Medulla oblongata (tissue), 1 donor: Measurements from ENCODE around the gene SNX13.

Experiments
- DNase-seq: peaks from one replicate; pipeline ENCODE4 v3.0.0-alpha.2; 2015; ENCODE audit errors: extremely low spot score

The SNX13 gene, protein sequence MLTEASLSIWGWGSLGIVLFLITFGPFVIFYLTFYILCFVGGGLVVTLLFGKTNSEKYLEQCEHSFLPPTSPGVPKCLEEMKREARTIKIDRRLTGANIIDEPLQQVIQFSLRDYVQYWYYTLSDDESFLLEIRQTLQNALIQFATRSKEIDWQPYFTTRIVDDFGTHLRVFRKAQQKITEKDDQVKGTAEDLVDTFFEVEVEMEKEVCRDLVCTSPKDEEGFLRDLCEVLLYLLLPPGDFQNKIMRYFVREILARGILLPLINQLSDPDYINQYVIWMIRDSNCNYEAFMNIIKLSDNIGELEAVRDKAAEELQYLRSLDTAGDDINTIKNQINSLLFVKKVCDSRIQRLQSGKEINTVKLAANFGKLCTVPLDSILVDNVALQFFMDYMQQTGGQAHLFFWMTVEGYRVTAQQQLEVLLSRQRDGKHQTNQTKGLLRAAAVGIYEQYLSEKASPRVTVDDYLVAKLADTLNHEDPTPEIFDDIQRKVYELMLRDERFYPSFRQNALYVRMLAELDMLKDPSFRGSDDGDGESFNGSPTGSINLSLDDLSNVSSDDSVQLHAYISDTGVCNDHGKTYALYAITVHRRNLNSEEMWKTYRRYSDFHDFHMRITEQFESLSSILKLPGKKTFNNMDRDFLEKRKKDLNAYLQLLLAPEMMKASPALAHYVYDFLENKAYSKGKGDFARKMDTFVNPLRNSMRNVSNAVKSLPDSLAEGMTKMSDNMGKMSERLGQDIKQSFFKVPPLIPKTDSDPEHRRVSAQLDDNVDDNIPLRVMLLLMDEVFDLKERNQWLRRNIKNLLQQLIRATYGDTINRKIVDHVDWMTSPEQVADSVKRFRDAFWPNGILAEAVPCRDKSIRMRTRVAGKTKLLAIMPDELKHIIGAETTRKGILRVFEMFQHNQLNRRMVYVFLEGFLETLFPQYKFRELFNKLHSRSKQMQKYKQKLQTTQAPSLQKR

DNA sequence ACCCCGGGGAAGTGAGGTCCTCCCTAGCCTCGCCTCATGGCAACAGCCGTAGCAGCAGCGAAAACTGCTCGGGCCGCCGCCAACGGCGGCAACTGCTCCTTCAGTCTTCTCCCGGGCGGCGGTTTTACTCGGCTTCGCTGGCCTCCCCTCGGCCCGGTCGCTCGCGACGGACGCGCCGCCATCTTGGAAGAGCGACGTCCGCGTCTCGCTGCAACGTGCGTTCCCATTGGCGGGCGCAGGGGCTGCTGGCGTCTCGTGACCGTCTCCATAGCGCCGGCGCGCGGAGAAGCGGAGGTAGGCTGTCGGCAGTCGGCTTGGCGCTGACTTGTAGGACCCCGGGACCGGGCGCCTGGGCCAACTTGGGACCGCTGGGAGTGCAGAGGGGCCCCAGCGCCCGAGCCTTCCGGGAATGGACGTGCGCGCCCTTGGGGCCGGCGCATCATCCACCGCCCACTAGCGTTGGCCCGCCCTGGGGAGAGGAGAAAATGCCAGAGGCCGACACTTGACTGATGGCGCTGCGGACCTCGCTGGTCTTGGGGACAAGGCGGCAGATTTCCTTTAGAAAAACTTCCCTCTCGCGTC lies at the start of gene SNX13:
TSS of gene SNX13 (minus strand) at position 193 of the 582 bp plus-strand sequence. CDS start 199 bp downstream, outside the sequence.
- DNase-seq, result peak; percentile 93

DNA sequence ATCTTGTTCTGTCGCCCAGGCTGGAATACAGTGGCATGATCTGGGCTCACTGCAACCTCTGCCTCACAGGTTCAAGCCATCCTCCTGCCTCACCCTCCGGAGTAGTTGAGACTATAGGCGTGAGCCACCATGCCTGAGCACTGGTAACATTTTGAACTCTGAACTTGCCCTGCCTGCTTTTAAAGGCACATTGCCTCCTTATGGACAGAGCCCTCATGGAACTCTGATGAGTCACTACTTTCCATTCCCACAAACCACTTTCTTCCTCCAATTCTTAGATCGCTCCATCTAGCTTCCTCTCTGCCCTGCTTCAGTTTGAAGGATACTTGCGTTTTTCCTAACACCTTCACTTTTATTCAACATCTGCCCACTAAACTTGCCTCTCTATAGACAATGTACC lies 49.3 kb upstream of the SNX13 start:
- DNase-seq, result no peak

DNA sequence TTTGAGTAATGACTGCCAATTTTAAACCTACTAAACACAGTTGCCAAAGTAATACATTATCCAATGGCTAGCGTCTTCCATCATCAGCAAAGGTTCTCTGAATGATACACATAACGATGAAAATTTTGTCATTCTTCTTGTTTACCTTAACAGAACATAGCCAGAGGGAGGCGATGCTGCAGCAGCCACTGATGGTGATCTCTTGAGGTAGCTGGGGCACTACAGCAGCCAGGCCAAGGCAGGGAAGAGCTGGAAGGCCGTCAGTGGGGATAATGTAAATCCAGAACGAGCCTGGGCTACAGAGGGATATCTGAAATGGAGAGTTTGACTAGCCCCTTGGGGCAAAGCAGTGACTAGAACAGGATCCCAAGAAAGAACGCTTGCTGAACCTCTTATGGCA lies 48.6 kb upstream of the SNX13 start:
- no peak for DNase-seq

DNA sequence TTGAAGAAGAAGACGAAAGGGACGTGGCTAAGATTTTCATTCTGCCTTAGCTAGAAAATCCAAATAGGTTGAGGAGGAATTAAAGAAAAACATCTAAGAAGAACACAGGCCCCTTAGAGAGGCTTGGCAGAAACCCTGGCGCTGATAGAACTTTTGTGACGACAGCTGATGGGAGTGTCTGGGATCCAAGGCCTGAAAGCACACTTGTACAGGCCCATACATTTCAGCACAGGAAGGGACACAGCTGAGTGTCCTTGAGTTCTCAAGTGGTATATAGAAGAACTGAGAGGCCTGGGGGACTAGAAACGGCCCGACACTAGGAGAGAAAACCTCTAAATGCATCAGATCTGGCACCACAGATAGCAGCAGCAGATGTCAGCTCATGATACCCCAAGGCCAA lies 47.8 kb upstream of the SNX13 start:
- DNase-seq, result no peak

DNA sequence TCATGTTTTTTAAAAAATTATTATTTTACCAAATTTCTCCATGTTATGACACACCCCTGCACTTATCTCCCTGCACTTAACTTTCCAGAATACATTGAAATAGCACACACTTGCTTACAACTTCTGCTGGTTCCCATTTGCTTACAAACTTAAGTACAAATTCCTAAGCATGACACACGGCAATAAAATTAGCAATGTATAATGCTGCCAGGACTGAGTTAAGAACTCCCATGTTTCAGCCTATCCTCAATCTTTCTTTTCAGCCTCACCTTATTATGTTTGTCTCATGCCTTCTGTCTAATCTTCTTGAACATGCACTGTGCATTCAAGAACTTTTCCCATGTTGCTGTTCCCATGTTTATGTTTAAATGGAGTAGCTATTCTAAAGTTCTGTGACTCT lies 46.6 kb upstream of the SNX13 start:
- no peak for DNase-seq

DNA sequence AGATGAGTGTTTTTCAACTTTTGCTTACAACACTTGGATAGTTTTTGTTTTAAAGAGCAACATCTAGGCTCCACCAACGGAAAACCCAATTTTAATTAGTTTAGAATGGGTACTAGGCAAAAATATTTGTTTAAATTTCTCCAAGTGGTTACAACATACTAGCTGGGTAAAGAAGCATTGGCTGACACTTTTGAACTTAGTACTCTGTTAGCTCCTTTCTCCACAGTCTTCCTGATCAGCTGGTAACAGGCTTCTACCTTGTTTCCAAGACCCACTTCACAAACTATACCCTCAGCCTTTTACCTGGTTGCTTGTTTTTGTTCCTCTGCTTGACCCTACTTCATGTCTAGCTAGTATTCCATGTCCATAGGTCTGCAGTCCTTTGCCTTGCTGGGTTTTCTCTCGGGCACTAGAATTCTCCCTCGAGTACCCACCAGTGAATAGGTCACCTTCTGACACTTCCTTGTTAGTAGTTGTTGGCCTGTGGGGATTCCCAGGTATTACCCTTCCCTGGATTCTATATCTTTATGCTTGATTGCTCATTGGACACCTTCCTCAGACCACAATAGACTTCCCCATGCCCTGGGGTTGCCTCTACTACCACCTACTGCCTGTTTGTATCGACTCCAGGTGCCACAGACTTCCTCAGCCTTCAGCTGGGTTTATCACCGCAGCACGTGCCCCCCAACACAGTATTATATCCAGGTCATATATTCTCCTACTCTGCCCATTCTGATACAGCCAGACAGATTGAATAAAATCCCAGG lies 45.4 kb upstream of the SNX13 start:
- no peak for DNase-seq

DNA sequence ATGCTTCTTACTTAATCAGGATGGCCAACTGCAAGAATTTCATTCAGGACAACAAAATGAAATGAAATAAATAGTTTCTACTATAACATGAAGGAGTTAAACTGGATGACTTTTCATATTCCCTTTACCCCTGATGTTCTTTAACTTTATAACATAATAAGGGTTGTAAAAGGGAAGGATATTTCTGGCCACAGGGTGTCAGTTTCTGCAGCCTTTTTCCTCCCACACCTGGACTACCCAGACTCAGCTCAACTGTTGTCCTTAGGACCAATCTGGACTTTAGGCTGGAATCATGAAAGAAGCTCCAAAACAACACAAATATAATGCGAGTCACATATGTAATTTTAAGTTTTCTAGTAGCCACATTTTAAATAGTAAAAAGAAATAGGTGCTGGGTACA lies 44.0 kb upstream of the SNX13 start:
- DNase-seq, result no peak

DNA sequence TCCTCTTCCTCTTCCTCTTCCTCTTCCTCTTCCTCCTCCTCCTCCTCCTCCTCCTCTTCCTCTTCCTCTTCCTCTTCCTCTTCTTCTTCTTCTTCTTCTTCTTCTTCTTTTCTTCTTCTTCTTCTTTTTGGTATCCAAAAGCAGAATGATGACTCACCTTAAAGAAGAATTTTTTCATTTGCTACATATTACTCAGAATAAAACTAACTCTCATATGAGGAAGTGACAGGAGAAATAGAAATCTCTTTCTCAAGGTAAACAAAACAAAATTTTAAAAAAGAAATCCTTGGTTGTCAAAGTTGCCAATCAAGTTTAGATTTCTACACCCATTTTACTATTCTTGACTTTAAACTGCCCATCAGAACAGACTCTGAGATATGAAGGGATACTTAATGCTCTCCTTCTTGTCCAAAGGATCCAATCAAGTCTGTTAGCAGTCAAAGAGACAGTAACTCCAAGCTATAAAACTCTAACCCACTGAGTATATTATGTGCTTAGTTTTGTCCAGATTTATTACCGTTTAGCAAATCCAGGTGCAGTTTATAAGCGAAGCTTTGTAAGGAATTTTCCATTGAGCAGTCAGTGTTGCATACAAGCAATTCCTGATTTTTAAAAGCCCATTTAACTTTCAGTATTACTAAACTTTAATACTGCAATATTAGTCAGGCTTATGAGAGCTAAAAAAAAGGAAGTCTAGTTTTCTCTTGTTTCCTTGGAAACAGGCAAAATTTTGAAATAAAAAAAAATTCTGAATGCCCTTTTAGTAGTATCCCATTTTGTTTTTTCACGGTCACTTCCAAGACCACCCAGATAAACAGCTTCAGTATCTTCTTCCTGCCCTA lies 43.1 kb upstream of the SNX13 start:
- no peak for DNase-seq

DNA sequence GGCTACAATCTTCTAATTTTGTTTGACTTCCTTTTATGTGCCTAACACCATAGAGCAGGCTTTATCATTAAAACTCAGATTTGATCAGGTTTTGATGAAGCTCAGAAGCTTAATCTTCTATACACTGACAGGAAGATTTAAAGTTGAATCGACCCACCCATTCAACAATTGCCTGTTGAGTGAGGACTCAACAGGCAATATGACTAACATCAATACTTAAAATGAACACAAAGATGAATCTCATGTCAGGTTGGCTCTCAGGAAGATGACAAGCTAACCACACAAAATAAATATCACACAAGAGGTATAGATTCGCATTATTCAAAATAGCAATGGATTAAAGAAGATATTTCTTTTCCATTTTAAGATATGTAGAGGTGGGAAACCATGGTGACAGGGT lies 36.7 kb upstream of the SNX13 start:
- no peak for DNase-seq

DNA sequence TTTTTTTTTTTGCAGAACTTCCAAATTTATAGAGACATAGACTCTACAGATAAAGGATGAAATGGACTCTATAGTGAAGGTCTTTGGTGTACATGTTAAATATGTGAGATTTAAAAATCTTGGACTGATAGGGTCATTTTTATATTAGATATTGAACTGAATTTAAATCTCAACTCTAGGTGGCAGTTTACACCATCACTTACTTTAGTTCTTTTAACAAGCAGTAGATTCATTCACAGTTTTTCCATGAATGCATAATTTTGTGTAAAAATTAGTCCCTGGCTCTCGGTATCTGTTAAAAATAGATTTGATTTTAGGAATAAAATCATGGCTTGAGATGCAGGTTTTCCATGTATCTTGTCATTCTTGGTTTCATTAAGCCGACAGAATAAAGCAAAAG lies 31.1 kb upstream of the SNX13 start:
- DNase-seq, result no peak

DNA sequence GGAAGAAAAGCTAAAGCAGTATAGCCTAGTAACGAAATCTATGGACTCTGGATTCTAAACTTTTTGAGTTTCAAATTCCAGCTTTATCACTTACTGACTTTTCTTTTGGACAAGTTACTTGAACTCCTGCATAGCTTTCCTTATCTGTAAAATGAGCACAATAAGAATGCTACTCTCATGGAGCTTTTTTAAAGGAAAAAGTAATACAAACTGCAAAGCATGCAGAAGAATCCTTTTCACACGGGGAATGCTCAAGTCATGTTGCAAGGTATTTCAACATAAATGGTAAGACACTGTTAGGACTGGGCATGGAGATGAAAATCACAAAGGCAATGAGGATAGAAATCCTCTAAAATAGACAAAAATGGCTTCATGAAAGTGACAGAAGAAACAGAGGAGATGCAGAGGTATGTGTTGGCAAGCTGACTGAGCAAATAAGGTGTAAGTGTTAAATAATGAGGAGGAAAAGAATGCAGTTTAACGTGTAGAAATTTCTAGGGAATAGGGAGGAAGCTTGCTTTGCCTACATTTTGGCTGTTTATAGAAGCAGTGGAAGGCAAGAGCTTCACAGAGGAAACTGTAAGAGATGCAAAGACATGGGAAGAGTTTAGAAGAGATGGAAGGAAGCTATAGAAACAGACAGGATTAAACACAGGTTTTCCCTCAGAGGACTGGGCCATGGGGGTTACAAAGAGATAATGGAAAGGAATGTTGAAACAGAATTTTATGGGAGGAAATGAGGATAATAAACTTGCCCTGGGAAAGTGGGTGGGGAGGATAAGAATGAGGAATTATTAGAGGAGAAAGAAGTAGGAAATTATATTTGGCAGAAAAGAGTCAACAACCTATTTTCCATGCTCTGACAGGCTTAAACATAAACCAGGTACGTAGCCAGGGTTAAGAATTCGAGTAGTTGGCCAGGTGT lies 28.8 kb upstream of the SNX13 start:
- DNase-seq, result no peak

DNA sequence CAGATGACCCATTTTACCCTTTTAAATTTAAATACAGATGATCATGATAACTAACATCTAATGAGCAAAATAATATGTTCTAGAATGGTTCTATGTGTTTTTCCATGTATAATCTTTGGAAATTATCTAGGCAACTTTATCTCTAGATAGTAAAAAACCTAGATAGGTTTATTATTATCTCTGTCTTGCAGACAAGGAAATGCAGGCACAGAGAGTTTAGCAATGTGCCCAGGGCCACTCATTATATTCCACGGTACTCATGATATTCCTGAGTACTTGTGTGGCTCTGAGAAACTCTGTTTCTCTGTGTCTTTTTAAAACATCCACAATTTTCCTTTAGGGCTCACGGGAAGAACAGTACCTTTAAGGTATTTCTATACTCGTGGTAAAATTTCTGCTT lies 26.4 kb upstream of the SNX13 start:
- no peak for DNase-seq

DNA sequence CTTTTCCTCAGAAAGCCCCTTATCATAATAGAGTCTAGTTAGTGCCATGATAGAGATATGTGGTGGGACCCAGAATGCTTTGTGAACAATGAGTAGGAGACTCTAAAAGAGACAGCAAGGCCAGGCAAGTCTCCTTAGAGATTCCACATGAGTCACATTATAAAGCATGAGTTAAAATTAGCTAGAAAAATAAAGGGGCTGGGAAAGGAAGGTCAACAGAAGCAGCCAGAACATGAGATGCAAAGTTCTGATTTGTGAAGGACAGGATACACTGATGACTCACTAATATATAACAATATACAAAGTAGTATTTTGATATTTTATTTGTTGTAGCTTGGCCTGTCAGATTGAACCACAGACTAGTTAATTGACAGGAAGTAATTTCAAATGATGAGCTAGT lies 25.3 kb upstream of the SNX13 start:
- DNase-seq, result no peak

DNA sequence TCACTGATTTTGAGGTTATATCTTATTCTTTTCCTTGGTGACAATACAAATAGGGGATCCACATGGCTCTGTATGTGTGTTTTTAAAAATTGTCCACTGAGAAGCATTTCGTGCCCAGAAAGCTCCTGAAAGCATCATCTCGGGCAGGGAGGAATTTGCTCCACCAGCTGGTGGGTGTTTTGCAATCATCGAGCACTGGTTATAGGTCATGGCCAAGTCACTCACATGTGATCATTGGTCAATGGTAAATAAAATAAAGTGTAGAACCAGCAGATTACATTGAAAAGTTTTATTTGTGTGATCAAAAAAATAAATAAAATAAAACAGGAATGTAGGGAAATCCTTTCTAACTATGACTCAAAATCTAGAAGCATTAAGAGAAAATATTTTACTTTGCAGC lies 23.0 kb upstream of the SNX13 start:
- no peak for DNase-seq

DNA sequence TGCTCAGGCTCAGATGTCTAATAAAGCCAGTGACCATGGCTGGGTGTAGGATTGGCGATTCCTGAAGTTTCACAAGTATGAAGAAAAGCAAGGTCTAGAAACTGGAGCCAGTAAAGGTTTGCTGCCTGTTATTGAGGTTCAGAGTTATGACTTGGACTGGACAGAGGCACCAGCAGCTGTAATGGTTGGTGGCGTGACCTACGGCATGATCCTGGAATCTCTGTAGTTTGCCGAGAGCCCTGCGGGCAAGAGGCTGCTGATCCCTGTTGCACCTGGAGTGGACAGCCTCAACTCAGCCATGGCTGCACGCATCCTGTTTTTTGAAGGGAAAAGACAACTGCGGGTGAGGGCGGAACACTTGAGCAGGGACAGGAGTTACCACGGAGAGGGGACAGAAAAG lies 22.4 kb upstream of the SNX13 start:
- no peak for DNase-seq

DNA sequence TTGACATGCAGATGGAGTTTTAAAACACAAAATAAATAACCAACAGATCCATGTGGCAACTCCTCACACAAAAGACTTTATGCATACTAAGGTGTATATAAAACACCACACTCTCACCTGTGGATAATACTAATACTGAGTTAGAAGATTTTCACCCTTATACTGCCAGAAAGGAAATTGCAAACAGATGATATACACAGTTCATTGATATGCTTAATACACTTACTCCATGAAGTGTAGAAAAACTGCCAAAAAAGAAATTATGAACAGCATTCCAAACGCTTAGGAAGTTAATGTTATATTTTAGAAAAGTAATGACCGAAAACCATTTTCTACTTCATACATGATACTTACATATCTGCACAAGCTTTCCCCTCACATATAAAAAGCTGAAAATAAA lies 17.6 kb upstream of the SNX13 start:
- DNase-seq, result no peak

DNA sequence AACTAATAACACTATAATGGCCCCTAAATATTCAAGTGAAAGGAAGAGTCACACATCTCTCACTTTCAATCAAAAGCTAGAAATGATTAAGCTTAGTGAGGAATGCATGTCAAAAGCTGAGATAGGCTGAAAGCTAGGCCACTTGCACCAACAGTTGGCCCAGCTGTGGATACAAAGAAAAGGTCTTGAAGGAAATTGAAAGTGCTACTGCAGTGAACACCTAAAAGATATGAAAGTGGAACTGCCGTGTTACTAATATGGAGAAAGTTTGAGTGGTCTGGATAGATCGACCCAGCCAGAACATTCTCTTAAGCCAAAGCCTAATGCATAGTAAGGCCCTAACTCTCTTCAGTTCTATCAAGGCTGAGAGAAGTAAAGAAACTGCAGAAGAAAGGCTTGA lies 12.1 kb upstream of the SNX13 start:
- DNase-seq, result no peak

DNA sequence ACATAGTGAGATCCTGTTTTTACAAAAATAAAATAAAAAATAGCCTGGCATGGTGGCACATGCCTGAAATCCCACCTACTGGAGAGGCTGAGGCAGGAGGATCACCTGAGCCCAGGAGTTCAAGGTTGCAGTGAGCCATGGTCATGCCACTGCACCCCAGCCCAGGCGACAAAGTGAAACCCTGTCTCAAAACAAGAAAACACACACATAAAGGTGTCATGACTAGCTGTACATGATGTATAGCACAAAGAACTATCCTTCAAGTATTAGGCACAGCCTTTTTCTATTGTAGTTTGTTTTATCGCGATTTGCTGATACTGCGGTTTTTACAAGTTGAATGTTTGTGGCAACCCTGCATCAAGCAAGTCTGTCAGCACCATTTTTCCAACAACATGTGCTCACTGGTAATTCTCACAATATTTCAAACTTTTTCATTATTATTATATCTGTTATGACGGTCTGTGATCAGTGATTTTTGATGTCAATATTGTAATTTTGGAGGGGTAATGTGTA lies 11.5 kb upstream of the SNX13 start:
- no peak for DNase-seq

DNA sequence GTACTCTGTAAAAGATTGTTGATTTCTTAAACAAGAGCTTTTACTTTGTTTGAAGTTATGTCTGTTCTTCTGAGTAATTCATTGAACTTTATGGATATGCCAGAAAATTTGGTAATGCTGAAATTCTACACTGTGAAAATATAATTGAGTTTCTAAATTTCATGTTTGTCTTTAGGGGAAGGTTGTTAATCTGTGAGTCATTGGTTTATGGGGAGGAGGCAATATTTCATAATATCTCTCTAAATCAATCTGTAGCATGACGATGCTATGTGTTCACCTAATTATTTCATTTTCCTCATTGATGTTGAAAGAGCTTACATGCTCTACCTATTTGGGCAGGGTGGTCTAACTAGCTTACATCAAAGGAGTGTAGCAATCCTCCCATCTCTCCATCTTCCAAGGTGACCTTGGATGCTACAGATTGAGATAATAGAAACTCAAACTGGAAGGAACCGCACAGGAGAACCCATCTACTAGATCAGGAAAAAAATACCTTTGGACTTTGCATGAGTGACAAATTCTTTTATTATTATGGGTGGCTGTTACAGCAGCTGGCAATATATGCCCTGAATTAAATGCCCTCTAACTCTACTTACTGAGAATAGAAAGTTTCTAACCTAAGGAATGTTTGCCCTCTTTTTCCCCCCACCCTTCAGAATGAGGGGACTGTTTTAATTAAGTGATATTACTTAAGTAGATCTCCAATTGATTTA lies 8.4 kb upstream of the SNX13 start:
- no peak for DNase-seq
